GM23338 (cell line): ENCODE results near the gene GIMAP6. TPM values are rescaled to one million over a fixed set of nuclear protein-coding genes. Genes with fewer than 3 reads are reported as not detected.

Experiments used
- ATAC-seq: fragments of 200-7000 bp; cut with Tn5 transposase; 3 replicates; pipeline ENCODE4 v1.9.1; 2020
- DNase-seq: peaks from one replicate; pipeline ENCODE4 v3.0.0-alpha.2; 2015; ENCODE audit warnings: low spot score
- H2AFZ ChIP-seq: fragments of 200-600 bp; sonication (generic); 2 replicates; pipeline ENCODE4 v1.8.0; 2016; ENCODE audit warnings: antibody characterized with exemption, mild to moderate bottlenecking, moderate library complexity
- H3F3A ChIP-seq: fragments of 200-600 bp; sonication (generic); replicated peaks from 2 replicates; pipeline ENCODE4 v1.8.0; 2017; ENCODE audit warnings: antibody characterized with exemption, mixed run types, low read depth
- H3K27ac ChIP-seq: fragments of 200-600 bp; sonication (generic); 2 replicates; pipeline ENCODE4 v1.6.1; 2016; ENCODE audit warnings: low read depth
- H3K27me3 ChIP-seq: fragments of 200-600 bp; sonication (generic); 2 replicates; pipeline ENCODE4 v1.8.0; 2016; ENCODE audit warnings: mild to moderate bottlenecking, mixed run types, moderate library complexity; ENCODE audit not compliant: insufficient read depth
- H3K36me3 ChIP-seq: fragments of 200-600 bp; sonication (generic); 2 replicates; pipeline ENCODE4 v1.8.0; 2016; ENCODE audit warnings: mild to moderate bottlenecking; ENCODE audit not compliant: insufficient read depth
- H3K4me1 ChIP-seq: fragments of 200-600 bp; sonication (generic); 2 replicates; pipeline ENCODE4 v1.8.0; 2016; ENCODE audit warnings: mild to moderate bottlenecking, moderate library complexity; ENCODE audit not compliant: insufficient read depth
- H3K4me2 ChIP-seq: fragments of 200-600 bp; sonication (generic); 2 replicates; pipeline ENCODE4 v1.7.1; 2017; ENCODE audit warnings: mixed run types
- H3K4me3 ChIP-seq: fragments of 200-600 bp; sonication (generic); 2 replicates; pipeline ENCODE4 v1.6.1; 2016; ENCODE audit warnings: mixed run types
- H3K79me2 ChIP-seq: fragments of 200-600 bp; sonication (generic); replicated peaks from 2 replicates; pipeline ENCODE4 v1.8.0; 2017; ENCODE audit warnings: mild to moderate bottlenecking; ENCODE audit not compliant: insufficient read depth
- H3K9me2 ChIP-seq: fragments of 200-600 bp; sonication (generic); 2 replicates; pipeline ENCODE4 v1.8.0; 2017; ENCODE audit not compliant: insufficient read depth
- H4K20me1 ChIP-seq: fragments of 200-600 bp; sonication (generic); replicated peaks from 2 replicates; pipeline ENCODE4 v1.8.0; 2017; ENCODE audit warnings: mild to moderate bottlenecking; ENCODE audit not compliant: insufficient read depth
- H3K27ac Mint-ChIP-seq: 2 replicates; pipeline ENCODE4 v1.8.0; 2020; ENCODE audit warnings: inconsistent platforms, mild to moderate bottlenecking, moderate library complexity, mixed read lengths
- H3K27me3 Mint-ChIP-seq: 3 replicates; pipeline ENCODE4 v1.8.0; 2022; ENCODE audit warnings: low read depth, mild to moderate bottlenecking, moderate library complexity, mixed read lengths, inconsistent platforms; ENCODE audit not compliant: insufficient read depth, poor library complexity
- H3K36me3 Mint-ChIP-seq: 3 replicates; pipeline ENCODE4 v1.8.0; 2021; ENCODE audit warnings: low read depth, mild to moderate bottlenecking, inconsistent platforms, moderate library complexity, mixed read lengths
- H3K4me1 Mint-ChIP-seq: 3 replicates; pipeline ENCODE4 v1.8.0; 2020; ENCODE audit warnings: mild to moderate bottlenecking, inconsistent platforms, mixed read lengths
- H3K4me3 Mint-ChIP-seq: 3 replicates; pipeline ENCODE4 v1.8.0; 2021; ENCODE audit warnings: moderate library complexity, mild to moderate bottlenecking, inconsistent platforms, mixed read lengths
- H3K9me3 Mint-ChIP-seq: 3 replicates; pipeline ENCODE4 v1.8.0; 2020; ENCODE audit warnings: moderate library complexity, mild to moderate bottlenecking, inconsistent platforms, mixed read lengths
- CREB1 ChIP-seq: fragments of 250-450 bp; sonication (Bioruptor Pico); IDR thresholded peaks from 2 replicates; pipeline ENCODE4 v1.5.0; 2020; ENCODE audit warnings: low read depth, mild to moderate bottlenecking, moderate library complexity
- JUNB ChIP-seq: IDR thresholded peaks from one replicate; pipeline ENCODE4 v1.6.1; 2016; ENCODE audit warnings: antibody characterized with exemption; ENCODE audit not compliant: unreplicated experiment
- NANOG ChIP-seq: IDR thresholded peaks from 2 replicates; pipeline ENCODE4 v1.6.1; 2016; ENCODE audit warnings: antibody characterized with exemption, borderline replicate concordance
- POLR2AphosphoS5 ChIP-seq: IDR thresholded peaks from 2 replicates; pipeline ENCODE4 v1.6.1; 2016; ENCODE audit warnings: antibody characterized with exemption, low read depth
- REST ChIP-seq: IDR thresholded peaks from one replicate; pipeline ENCODE4 v1.6.1; 2018; ENCODE audit warnings: antibody characterized with exemption; ENCODE audit not compliant: unreplicated experiment
- STAT1 ChIP-seq: IDR thresholded peaks from one replicate; pipeline ENCODE4 v1.6.1; 2016; ENCODE audit warnings: antibody characterized with exemption; ENCODE audit not compliant: unreplicated experiment
- ZNF114 ChIP-seq: fragments of 250-450 bp; sonication (Bioruptor Pico); IDR thresholded peaks from 2 replicates; pipeline ENCODE4 v1.5.0; 2020; ENCODE audit warnings: mild to moderate bottlenecking, moderate library complexity
- ZNF331 ChIP-seq: fragments of 250-450 bp; sonication (Bioruptor Pico); IDR thresholded peaks from 2 replicates; pipeline ENCODE4 v1.5.0; 2020; ENCODE audit warnings: low read depth, mild to moderate bottlenecking, moderate library complexity
- polyA plus RNA-seq: library from polyadenylated mRNA; unstranded; fragments of >200 nt; fragmentation: Nextera tagmentation; extraction: Ambion mirVana; gene quantifications from 2 replicates; pipeline ENCODE4 v1.2.1, GENCODE V29; 2016
- total RNA-seq: library from RNA; depleted of rRNA; stranded (reverse); fragments of >200 nt; shearing (Covaris generic); gene quantifications from 2 replicates; pipeline ENCODE4 v1.2.3, GENCODE V29; 2014
- TF ChIP-seq, protein P1 (sequence below): fragments of 250-450 bp; sonication (Bioruptor Pico); IDR thresholded peaks from 2 replicates; pipeline ENCODE4 v1.5.0; 2020; ENCODE audit warnings: mild to moderate bottlenecking, moderate library complexity
- TF ChIP-seq, protein P2 (sequence below), 2 experiments: fragments of 200-600 bp in 1 of 2; sonication (generic) in 1 of 2; conservative IDR thresholded peaks; 2 replicates each; pipeline versions ENCODE4 v1.5.1 to v1.6.1; 2016 to 2017; ENCODE audit warnings: antibody characterized with exemption in 2 of 2, low read depth in 2 of 2, mild to moderate bottlenecking in 2 of 2, moderate library complexity in 1 of 2

The GIMAP6 gene
- total and polyA plus RNA-seq, 2 experiments from 2014 or later = not detected

- Mint-ChIP-seq H3K27ac (no peak overlapping the region), H3K36me3 (no peaks in the 10 kb centered on the region), H3K27me3 (peaks cover 9% of the 10 kb centered on the region), H3K9me3 (peaks cover 4% of the 10 kb centered on the region; the same call in 1 of the 3 replicates), H3K4me1 (peaks cover 4% of the 10 kb centered on the region; the same call in 1 of the 3 replicates), H3K4me3 (no peak overlapping the region)
- TF ChIP-seq, protein P1, sequence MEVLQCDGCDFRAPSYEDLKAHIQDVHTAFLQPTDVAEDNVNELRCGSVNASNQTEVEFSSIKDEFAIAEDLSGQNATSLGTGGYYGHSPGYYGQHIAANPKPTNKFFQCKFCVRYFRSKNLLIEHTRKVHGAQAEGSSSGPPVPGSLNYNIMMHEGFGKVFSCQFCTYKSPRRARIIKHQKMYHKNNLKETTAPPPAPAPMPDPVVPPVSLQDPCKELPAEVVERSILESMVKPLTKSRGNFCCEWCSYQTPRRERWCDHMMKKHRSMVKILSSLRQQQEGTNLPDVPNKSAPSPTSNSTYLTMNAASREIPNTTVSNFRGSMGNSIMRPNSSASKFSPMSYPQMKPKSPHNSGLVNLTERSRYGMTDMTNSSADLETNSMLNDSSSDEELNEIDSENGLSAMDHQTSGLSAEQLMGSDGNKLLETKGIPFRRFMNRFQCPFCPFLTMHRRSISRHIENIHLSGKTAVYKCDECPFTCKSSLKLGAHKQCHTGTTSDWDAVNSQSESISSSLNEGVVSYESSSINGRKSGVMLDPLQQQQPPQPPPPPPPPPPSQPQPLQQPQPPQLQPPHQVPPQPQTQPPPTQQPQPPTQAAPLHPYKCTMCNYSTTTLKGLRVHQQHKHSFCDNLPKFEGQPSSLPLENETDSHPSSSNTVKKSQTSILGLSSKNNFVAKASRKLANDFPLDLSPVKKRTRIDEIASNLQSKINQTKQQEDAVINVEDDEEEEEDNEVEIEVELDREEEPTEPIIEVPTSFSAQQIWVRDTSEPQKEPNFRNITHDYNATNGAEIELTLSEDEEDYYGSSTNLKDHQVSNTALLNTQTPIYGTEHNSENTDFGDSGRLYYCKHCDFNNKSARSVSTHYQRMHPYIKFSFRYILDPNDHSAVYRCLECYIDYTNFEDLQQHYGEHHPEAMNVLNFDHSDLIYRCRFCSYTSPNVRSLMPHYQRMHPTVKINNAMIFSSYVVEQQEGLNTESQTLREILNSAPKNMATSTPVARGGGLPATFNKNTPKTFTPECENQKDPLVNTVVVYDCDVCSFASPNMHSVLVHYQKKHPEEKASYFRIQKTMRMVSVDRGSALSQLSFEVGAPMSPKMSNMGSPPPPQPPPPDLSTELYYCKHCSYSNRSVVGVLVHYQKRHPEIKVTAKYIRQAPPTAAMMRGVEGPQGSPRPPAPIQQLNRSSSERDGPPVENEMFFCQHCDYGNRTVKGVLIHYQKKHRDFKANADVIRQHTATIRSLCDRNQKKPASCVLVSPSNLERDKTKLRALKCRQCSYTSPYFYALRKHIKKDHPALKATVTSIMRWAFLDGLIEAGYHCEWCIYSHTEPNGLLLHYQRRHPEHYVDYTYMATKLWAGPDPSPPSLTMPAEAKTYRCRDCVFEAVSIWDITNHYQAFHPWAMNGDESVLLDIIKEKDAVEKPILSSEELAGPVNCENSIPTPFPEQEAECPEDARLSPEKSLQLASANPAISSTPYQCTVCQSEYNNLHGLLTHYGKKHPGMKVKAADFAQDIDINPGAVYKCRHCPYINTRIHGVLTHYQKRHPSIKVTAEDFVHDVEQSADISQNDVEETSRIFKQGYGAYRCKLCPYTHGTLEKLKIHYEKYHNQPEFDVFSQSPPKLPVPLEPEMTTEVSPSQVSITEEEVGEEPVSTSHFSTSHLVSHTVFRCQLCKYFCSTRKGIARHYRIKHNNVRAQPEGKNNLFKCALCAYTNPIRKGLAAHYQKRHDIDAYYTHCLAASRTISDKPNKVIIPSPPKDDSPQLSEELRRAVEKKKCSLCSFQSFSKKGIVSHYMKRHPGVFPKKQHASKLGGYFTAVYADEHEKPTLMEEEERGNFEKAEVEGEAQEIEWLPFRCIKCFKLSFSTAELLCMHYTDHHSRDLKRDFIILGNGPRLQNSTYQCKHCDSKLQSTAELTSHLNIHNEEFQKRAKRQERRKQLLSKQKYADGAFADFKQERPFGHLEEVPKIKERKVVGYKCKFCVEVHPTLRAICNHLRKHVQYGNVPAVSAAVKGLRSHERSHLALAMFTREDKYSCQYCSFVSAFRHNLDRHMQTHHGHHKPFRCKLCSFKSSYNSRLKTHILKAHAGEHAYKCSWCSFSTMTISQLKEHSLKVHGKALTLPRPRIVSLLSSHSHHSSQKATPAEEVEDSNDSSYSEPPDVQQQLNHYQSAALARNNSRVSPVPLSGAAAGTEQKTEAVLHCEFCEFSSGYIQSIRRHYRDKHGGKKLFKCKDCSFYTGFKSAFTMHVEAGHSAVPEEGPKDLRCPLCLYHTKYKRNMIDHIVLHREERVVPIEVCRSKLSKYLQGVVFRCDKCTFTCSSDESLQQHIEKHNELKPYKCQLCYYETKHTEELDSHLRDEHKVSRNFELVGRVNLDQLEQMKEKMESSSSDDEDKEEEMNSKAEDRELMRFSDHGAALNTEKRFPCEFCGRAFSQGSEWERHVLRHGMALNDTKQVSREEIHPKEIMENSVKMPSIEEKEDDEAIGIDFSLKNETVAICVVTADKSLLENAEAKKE (CRISPR knock-in tag) = no peak
- TF ChIP-seq REST (no peak), ZNF331 (CRISPR knock-in tag) (no peak), ZNF114 (CRISPR knock-in tag) (no peak), STAT1 (no peak), JUNB (no peak), CREB1 (CRISPR knock-in tag) (no peak), NANOG (no peak), POLR2AphosphoS5 (no peak)
- TF ChIP-seq, protein P2, sequence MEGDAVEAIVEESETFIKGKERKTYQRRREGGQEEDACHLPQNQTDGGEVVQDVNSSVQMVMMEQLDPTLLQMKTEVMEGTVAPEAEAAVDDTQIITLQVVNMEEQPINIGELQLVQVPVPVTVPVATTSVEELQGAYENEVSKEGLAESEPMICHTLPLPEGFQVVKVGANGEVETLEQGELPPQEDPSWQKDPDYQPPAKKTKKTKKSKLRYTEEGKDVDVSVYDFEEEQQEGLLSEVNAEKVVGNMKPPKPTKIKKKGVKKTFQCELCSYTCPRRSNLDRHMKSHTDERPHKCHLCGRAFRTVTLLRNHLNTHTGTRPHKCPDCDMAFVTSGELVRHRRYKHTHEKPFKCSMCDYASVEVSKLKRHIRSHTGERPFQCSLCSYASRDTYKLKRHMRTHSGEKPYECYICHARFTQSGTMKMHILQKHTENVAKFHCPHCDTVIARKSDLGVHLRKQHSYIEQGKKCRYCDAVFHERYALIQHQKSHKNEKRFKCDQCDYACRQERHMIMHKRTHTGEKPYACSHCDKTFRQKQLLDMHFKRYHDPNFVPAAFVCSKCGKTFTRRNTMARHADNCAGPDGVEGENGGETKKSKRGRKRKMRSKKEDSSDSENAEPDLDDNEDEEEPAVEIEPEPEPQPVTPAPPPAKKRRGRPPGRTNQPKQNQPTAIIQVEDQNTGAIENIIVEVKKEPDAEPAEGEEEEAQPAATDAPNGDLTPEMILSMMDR (conservative IDR thresholded peaks at IDR 0.05; ENCODE audit: low read depth in 2 of 2) = no peak
- Histone ChIP-seq H4K20me1 (no peaks in the 10 kb centered on the region), H3K79me2 (no peaks in the 10 kb centered on the region), H3K27me3 (no peaks in the 10 kb centered on the region), H3K27ac (no peak overlapping the region), H2AFZ (no peak overlapping the region), H3K4me2 (no peak overlapping the region), H3K36me3 (no peaks in the 10 kb centered on the region), H3K4me3 (no peak overlapping the region), H3K9me2 (0 out of 2 replicates have a peak, but pooled peaks cover 2% of the 10 kb centered on the region), H3K4me1 (no peaks in the 10 kb centered on the region; the same call in 1 of the 2 replicates), H3F3A (no peaks in the 10 kb centered on the region)
- DNase-seq (no peak), ATAC-seq (no peak)
Observed at GRCh38 chr7:150627959-150628358, 4.2 kb downstream of the GIMAP6 start.
